GM19099 (cell line): ENCODE results near the gene NRL.

Source experiments
- POLR2A ChIP-seq: IDR thresholded peaks from 3 replicates; pipeline ENCODE4 v1.6.1; 2011; ENCODE audit warnings: low read depth; ENCODE audit not compliant: insufficient read length; ENCODE audit errors: extremely low read depth

NRL gene

DNA sequence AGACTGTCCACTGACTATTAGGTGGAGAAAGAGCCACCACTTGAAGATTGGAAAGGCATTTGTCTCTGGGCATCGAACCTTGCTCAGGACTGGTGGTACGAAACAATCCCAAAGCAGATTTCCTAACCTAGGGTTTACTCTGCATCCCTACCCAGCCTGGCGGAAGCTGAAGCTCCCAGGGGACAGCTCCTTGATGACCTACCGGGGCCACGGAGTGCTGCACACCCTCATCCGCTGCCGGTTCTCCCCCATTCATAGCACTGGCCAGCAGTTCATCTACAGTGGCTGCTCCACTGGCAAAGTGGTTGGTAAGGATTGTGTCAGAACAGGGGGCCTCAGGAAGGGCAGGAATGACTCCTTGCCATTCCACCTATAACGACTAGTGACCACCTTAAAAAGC, 6.5 kb upstream of the NRL start:
- TF ChIP-seq POLR2A, result no peak

DNA sequence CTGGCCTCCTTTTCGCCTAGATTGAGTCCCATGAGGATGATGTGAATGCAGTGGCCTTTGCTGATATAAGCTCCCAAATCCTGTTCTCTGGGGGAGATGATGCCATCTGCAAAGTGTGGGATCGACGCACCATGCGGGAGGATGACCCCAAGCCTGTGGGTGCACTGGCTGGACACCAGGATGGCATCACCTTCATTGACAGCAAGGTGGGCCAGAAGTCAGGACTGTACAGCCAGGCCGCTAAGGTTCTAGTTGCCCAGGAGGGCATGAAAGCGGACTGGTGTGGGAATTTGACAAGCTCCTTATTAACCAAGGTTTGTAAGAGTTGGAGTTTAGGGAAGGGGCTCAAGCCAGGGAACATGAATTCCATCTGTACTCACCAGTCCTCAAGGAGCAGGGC, 4.9 kb upstream of the NRL start:
- TF ChIP-seq POLR2A, result no peak

DNA sequence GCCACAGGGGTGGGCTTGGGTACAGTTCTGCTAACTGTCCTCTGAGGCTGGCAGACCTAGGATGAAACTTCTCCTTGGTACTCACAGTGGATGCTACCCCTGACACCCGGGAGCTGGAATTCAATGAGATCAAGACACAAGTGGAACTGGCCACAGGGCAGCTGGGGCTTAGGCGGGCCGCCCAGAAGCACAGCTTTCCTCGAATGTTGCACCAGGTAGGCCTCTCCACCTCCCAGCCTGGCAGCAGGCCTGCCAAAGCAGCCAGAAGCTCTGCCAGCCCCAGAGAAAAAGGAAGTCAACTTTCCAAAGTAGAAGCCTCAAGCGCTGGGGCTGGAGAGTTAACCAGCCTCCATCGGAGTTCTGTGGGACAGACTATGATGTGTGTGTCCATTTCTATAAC, 2.4 kb upstream of the NRL start:
- no peak for TF ChIP-seq POLR2A

DNA sequence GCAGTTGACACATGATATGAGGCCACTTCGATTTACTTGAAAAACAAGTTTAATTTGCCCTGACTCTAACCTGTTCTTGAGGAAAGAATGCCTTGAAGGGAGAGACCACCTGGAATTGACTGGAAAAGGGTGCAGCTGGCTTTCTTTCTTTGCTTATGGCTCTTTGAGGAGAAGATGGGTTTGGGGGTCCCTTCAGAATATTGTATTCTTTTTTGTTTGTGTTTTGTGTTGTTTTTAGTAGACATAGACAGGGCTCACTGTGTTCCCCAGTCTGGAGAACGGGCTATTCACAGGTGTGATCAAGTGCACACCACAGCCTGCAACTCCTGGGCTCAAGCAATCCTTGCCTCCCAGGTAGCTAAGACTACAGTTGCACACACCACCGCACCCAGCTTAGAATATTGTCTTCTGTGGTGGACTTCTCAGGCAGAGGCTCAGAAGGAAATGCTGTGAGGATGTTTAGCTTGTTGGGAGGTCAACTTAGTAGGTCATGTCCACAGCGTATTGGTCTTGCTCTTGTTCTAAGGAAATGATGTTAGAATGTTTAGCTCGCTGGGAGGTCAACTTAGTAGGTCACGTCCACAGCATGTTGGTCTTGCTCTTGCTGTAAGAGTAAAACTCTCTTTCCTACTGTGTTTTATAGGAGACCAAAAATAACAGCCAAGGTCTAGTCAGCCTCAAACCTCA, 1.5 kb upstream of the NRL start:
- TF ChIP-seq POLR2A, result no peak

DNA sequence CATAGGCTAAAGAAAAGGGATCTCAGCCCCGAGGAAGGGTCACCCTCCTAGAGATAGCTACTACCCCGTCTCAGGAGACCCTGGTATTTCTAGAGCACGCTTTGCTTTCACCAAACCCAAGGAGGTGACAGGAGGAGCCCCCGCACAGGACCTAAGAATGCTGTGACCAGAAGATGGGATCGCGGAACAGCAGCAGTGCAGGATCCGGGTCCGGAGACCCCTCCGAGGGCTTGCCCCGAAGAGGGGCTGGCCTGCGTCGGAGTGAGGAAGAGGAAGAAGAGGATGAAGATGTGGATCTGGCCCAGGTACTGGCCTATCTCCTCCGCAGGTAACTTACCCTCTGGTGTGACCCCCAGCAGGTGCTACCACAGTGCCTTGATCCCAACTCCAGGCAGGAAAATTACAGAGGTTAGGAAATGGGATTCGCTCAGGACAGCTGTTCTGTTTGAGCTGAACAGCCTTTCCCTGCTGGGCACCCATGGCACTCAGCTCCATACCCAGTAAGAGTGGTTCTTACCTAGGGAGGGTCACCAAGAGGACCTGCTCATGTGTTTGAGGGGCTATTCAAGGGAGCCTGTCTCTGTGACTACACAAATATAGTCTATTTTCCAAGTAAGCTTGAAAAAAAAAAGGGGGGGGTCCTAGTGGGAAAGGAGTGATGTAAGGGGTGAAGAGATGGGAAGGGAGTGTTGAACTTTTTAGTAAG, 826 bp upstream of the NRL start:
- TF ChIP-seq POLR2A, result no peak

DNA sequence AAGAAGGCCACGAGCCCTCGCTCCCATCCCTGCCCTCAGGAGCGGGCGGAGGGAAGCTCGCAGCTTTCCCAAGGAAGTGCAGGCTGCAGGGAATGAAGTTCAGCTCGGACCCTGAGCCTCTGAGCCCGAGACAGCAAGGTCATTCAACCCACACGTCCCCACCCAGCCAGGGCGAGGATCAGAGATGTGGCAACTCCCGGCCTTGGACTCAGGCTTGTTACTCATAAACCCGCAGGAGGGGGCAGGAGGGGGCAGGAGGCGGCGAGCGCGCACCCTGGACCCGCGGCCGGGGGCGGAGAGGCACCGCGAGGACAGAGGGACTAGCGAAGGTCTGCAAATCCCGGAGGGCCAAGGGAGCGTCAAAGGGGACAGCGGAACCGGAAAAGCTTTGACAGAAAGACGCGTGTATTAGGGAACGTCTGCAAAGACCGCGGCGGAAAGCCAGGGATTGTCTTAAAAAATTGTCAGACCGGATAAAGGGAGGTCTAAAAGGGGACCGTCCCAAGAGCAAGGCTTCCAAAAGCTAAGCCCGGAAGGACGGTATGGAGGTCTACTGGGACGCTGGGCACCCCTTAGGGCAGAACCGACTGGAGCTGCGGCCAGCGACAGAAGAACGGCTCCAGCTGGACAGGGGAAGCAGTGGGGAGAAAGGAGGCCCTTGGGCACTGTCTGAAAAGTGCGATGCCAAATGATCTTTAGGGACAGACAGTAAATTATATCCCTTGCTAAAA, 783 bp downstream of the NRL start:
- TF ChIP-seq POLR2A, result peak; percentile 82

DNA sequence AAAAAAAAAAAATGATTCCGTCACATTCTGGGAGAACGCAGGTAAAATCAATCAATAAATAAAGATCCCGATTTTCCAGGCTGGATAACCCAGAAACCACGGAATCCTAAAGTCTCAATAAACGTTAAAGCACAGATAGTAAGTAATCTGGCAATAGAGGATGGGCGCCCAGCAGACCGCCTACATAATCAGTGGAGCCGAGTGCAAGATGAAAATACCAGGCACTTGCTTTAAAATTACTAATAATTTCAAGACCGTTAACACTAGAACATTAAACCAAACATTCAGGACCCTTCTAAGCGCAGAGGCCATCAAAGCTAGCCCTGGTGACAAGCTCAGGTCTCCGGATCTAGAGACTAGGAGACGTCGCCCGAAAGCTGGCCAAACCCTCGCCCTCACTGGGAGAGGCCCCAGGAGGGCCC, 1.4 kb downstream of the NRL start:
- no peak for TF ChIP-seq POLR2A

DNA sequence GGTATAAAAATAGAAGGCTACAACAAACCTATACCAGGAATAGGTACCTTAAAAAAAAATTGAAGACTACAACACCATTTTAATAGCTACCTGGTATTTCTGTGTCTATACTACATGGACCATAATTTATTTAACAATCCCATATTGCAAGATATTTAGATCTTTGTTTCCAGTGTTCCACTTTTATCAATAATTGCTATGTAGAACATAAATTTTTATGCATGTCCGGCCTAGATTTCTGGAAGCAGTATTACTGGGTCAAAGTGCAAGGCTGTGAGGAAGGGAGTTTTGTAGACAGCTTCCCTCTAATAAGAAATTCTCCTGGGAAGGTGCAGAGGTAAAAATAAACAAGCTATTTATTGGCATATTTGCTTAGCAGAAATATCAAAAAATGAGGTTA, 4.2 kb downstream of the NRL start:
- no peak for TF ChIP-seq POLR2A

DNA sequence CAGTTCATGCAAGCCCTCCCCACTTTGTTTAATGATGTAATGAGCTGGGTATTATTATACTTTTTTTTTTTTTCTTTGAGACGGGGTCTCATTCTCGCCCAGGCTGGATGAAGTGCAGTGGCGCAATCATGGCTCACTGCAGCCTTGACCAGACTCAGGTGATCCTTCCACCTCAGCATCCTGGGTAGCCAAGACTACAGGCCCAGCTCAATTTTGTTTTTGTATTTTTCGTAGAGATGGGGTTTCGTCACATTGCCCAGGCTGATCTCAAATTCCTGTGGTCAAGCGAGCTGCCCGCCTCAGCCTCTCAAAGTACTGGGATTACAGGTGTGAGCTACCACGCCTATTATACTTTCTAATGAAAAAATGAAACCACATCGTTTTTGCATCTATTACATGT, 4.7 kb downstream of the NRL start:
- no peak for TF ChIP-seq POLR2A

DNA sequence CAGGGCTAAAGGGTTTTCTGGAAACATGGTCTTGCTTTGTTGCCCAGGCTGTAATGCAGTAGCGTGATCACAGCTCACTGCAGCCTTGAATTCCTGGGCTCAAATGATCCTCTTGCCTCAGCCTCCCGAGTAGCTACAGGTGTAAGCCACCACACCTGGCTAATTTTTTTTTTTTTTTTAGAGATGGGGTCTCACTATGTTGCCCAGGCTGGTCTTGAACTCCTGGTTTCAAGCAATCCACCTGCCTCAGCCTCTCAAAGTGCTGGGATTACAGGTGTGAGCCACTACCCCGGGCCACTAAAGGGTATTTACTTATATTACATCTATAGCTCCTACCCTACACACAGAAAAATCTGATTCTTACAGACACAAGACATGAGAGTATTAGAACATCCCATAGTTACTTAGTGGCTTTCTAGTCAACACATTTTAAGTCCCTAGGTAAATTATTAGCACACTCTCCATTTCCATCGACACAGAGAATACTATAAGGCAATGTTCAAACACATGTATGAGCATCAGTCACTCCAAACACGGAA, 6.3 kb downstream of the NRL start:
- TF ChIP-seq POLR2A, result no peak

DNA sequence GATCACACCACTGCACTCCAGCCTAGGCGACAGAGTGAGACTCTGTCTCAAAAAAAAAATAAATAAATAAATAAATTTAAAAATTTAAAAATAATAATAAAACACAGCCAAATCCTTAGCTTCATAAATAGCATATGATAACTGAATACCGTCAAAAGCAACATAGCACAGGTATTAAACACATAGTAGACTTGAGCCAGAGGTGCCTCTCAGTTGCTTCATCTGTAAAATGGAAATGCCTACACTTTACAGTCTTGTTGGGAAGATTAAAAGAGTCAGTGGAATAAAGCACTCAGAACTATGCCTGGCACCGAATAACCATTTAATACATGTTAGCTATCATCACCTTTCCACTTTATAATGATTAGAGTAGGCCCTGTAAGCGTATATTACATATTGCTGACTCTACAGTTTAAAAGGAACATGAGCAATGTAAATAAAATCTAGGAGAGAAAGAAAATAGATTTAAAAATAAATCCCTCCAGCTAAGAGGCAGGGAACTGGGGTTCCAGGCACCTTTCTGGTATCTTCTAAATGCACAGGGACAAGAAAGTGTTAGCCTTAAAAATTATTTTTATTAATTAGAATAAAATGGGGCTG, 8.0 kb downstream of the NRL start:
- TF ChIP-seq POLR2A, result no peak

DNA sequence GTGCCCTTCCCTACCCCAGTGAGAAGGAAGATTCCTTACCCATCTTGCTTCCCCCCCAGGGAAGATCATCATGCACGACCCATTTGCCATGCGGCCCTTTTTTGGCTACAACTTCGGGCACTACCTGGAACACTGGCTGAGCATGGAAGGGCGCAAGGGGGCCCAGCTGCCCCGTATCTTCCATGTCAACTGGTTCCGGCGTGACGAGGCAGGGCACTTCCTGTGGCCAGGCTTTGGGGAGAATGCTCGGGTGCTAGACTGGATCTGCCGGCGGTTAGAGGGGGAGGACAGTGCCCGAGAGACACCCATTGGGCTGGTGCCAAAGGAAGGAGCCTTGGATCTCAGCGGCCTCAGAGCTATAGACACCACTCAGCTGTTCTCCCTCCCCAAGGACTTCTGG, 11.3 kb downstream of the NRL start:
- TF ChIP-seq POLR2A, result no peak

DNA sequence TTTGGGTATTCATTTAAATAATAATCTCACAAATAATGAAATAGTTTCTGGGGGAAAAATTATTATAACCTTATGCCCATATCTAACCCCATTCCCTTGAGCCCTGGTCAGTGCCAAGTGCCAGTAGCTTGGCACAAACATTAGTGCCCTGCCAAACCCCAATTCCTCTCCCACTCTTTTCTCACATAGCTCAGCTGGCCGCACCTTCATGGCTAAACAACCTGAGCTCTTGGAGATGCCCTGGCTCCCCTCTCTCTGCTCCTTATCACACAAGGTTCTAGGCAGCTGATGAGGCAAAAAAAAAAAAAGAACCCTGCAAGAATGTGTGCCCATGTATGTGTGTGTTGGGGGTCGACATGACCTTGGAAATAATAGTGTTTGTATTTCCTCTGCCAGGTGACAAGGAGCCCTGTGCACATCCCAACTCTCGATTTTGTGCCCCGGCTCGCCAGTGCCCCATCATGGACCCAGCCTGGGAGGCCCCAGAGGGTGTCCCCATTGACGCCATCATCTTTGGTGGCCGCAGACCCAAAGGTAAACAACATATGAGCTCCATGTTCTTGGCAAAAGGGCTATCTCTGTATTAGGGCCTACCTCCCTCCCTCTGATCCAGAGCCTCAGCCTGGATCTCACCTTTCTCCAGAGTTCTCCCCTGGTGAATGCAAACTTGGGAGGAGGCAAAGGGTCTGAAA, 12.2 kb downstream of the NRL start:
- no peak for TF ChIP-seq POLR2A

DNA sequence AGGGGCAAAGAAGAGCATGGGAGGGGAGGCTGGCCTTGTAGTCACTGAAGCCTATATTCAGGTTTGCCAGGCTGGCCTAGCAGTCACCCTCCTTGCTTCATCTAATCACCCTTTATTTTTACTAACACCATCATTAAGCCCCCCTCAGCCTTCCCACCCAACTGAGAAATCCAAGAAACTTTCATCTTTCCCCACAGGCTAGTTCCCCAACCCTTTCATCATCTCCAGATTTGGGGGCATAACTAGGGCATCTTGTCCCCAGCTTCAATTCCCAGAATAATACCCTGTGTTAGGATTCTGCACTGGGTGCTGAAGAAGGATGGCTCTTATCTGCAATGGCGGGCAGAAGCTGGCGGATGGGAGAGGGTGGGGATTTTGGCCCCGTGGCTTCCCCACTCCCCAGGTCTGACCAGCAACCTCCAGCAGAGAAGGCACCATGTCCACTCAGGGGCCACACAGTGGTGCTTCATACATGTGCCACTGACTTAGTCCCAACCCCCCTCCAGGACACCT, 13.7 kb downstream of the NRL start:
- TF ChIP-seq POLR2A, result no peak

DNA sequence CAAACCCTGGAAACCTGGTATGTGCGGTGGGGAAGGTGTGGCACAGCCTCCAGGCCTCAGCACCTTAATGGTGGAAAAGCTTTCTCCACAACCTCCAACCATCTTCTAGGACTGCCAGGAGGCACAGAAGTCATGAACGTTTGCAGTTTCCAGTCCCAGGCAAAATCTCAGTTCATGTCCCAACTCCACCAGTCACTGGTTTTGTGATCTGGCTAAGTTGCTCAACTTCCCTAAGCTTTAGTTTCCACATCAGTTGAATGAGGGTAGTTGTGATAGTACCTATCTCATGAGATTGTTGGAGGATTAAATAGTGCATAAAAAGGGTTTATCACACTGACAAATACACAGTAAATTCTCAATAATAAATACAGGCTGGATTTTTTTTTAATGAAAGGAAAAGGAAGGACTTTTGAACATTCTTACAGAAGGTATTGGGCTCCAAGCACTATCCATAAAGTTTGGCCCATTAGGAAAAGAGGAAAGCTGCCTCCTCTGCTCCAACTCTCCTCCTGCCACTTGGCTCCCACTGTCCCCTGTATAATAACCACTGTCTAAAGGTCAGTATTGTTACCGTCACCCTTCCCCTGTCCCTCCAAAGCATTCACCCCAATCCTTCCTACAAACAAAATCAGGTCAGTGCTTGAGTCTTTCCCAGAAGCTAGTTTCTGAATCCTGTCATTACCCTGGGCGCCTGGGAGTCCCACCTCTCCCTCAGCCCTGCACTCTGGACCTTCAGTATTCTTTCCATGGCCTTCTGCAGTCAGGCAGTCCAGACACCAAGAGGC, 14.4 kb downstream of the NRL start:
- no peak for TF ChIP-seq POLR2A
